ENCODE data around the gene ZNF354B. TPM values are rescaled to one million over a fixed set of nuclear protein-coding genes. Genes with fewer than 3 reads are reported as not detected.

ZNF354B gene
- total and polyA plus RNA-seq, 4 donors = 1.9 to 8.3 (median 4.0) TPM

GRCh38 chr5:178832618-178833201, 27.0 kb upstream of the ZNF354B start:
- no peak for DNase-seq (ENCODE audit: low spot score)
- TF ChIP-seq RAD21 (IDR thresholded peaks at IDR 0.05) (no peak), HNF4G (IDR thresholded peaks at IDR 0.05) (no peak), SP1 (IDR thresholded peaks at IDR 0.05) (no peak), TAF1 (conservative IDR thresholded peaks at IDR 0.05) (no peak), YY1 (IDR thresholded peaks at IDR 0.05) (no peak), EGR1 (IDR thresholded peaks at IDR 0.05; ENCODE audit: low read depth in 2 of 2) (no peak), CTCF (IDR thresholded peaks at IDR 0.05; ENCODE audit: low read depth, low read length, missing input control) (no peak), FOXA2 (IDR thresholded peaks at IDR 0.05) (no peak), FOXA1 (IDR thresholded peaks at IDR 0.05) (no peak), NR2F2 (IDR thresholded peaks at IDR 0.05) (no peak), REST (IDR thresholded peaks at IDR 0.05) (no peak), HNF4A (conservative IDR thresholded peaks at IDR 0.05) (no peak), ATF3 (IDR thresholded peaks at IDR 0.05) (no peak), JUND (IDR thresholded peaks at IDR 0.05) (no peak), GABPA (IDR thresholded peaks at IDR 0.05 in 1 of 2, conservative IDR thresholded peaks at IDR 0.05 in 1 of 2) (no peak), ZBTB33 (IDR thresholded peaks at IDR 0.05) (no peak), MAX (IDR thresholded peaks at IDR 0.05) (no peak), RXRA (IDR thresholded peaks at IDR 0.05) (no peak)
- 94% methylated on average over 15 of the region's 15 CpGs for WGBS

More at GRCh38 chr5:178832618-178833201, 27.0 kb upstream of the ZNF354B start:
- H3K27me3 ChIP-seq (ENCODE audit: control insufficient read depth in 4 of 4, insufficient read depth in 4 of 4, low read length in 3 of 4) = peaks cover 0 to 2% (median 0%) of the 10 kb centered on the region in 4 donors
- H3K9me3 ChIP-seq (ENCODE audit: control insufficient read depth in 4 of 4, low read length in 3 of 4) = peaks cover 0 to 7% (median 3%) of the 10 kb centered on the region in 4 donors
- H3K4me3 ChIP-seq (ENCODE audit: low read depth in 1 of 3, low read length in 3 of 3) = no peak overlapping the region
- H3K9ac ChIP-seq (ENCODE audit: low read depth in 1 of 2, low read length in 2 of 2) = no peak overlapping the region
- H3K36me3 ChIP-seq (ENCODE audit: control insufficient read depth in 4 of 4, insufficient read depth in 3 of 4, low read depth in 1 of 4, low read length in 3 of 4) = no peaks in the 10 kb centered on the region
- H3K27ac ChIP-seq (ENCODE audit: low read depth in 1 of 2, low read length in 2 of 2) = no peak overlapping the region
- H3K4me1 ChIP-seq (ENCODE audit: control insufficient read depth in 4 of 4, insufficient read depth in 4 of 4, low read length in 3 of 4) = no peaks in the 10 kb centered on the region
